ENCODE results near the gene CLASP2.

CLASP2 gene

DNA sequence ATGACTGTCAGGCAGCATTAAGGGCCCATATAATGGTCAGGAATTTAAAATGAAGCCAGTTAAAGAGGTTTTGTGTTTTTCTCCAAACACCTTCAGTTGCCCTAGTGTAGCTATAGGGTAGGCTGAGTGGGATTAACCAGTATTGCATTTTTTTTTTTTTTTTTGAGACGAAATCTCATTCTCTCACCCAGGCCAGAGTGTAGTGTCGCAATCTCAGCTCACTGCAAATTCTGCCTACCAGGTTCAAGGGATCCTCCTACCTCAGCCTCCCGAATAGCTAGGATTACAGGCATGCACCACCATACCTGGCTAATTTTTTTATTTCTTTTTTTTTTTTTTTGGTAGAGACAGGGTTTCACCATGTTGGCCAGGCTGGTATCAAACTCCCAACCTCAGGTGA is 7.0 kb downstream of the CLASP2 start:
- Histone ChIP-seq H3K27ac (ENCODE audit: low read depth, low read length) (no peak overlapping the region), H4K20me1 (ENCODE audit: low read depth, low read length) (no peaks in the 10 kb centered on the region), H3F3A (ENCODE audit: insufficient read depth) (no peaks in the 10 kb centered on the region; the same call in 1 of the 2 replicates), H3K4me3 (ENCODE audit: insufficient read depth, low read length, poor library complexity, severe bottlenecking) (no peak overlapping the region), H2AFZ (ENCODE audit: low read depth, low read length, severe bottlenecking) (no peak overlapping the region), H3K36me3 (ENCODE audit: low read length) (peaks cover 4% of the 10 kb centered on the region), H3K4me2 (ENCODE audit: low read depth, low read length, poor library complexity, severe bottlenecking) (no peak overlapping the region), H3K9me2 (replicated peaks; ENCODE audit: insufficient read depth, low read length) (no peaks in the 10 kb centered on the region), H3K79me2 (ENCODE audit: insufficient read depth, low read length) (peaks cover 96% of the 10 kb centered on the region), H3K9ac (ENCODE audit: low read length) (no peak overlapping the region), H3K27me3 (ENCODE audit: low read length) (no peaks in the 10 kb centered on the region), H3K9me3 (ENCODE audit: insufficient read depth, low read length) (no peaks in the 10 kb centered on the region)
- TF ChIP-seq EZH2phosphoT487 (conservative IDR thresholded peaks at IDR 0.05; ENCODE audit: low read length), result no peak
- TF ChIP-seq, protein P1, sequence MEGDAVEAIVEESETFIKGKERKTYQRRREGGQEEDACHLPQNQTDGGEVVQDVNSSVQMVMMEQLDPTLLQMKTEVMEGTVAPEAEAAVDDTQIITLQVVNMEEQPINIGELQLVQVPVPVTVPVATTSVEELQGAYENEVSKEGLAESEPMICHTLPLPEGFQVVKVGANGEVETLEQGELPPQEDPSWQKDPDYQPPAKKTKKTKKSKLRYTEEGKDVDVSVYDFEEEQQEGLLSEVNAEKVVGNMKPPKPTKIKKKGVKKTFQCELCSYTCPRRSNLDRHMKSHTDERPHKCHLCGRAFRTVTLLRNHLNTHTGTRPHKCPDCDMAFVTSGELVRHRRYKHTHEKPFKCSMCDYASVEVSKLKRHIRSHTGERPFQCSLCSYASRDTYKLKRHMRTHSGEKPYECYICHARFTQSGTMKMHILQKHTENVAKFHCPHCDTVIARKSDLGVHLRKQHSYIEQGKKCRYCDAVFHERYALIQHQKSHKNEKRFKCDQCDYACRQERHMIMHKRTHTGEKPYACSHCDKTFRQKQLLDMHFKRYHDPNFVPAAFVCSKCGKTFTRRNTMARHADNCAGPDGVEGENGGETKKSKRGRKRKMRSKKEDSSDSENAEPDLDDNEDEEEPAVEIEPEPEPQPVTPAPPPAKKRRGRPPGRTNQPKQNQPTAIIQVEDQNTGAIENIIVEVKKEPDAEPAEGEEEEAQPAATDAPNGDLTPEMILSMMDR (IDR thresholded peaks at IDR 0.05; ENCODE audit: insufficient read depth, low read length, poor library complexity, severe bottlenecking), result no peak

DNA sequence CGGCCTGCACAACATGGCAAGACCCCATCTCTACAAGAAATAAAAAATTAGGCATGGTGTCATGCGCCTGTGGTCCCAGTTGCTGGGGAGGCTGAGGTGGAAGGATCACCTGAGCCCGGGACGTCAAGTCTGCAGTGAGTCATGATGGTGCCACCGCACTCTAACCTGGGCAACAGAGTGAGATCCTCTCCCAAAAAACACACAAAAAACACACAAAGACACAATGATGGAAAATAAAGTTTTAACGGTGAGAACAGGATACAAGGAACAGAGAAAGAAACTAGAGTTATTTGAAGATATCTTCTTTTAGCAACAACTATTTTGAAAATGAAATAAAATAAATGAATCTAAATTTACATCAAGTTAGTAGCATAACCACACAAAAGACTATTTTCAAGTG is 12.0 kb downstream of the CLASP2 start:
- H3K4me3 ChIP-seq (ENCODE audit: insufficient read depth, low read length, poor library complexity, severe bottlenecking), result no peak overlapping the region
- H3K27ac ChIP-seq (ENCODE audit: low read depth, low read length), result no peak overlapping the region
- H3K36me3 ChIP-seq (ENCODE audit: low read length), result peaks cover 20% of the 10 kb centered on the region
- H3F3A ChIP-seq (ENCODE audit: insufficient read depth), result no peaks in the 10 kb centered on the region; the same call in 1 of the 2 replicates
- no peak overlapping the region for H3K9ac ChIP-seq (ENCODE audit: low read length)
- H3K9me3 ChIP-seq (ENCODE audit: insufficient read depth, low read length), result peaks cover 18% of the 10 kb centered on the region; the same call in 1 of the 2 replicates
- peaks cover 93% of the 10 kb centered on the region for H3K79me2 ChIP-seq (ENCODE audit: insufficient read depth, low read length)
- H3K9me2 ChIP-seq (replicated peaks; ENCODE audit: insufficient read depth, low read length), result no peaks in the 10 kb centered on the region
- TF ChIP-seq, protein P1 (IDR thresholded peaks at IDR 0.05; ENCODE audit: insufficient read depth, low read length, poor library complexity, severe bottlenecking), result no peak
- no peak for TF ChIP-seq EZH2phosphoT487 (conservative IDR thresholded peaks at IDR 0.05; ENCODE audit: low read length)
- no peak overlapping the region for H2AFZ ChIP-seq (ENCODE audit: low read depth, low read length, severe bottlenecking)
- no peaks in the 10 kb centered on the region for H3K27me3 ChIP-seq (ENCODE audit: low read length)
- H4K20me1 ChIP-seq (ENCODE audit: low read depth, low read length), result no peaks in the 10 kb centered on the region
- no peak overlapping the region for H3K4me2 ChIP-seq (ENCODE audit: low read depth, low read length, poor library complexity, severe bottlenecking)

DNA sequence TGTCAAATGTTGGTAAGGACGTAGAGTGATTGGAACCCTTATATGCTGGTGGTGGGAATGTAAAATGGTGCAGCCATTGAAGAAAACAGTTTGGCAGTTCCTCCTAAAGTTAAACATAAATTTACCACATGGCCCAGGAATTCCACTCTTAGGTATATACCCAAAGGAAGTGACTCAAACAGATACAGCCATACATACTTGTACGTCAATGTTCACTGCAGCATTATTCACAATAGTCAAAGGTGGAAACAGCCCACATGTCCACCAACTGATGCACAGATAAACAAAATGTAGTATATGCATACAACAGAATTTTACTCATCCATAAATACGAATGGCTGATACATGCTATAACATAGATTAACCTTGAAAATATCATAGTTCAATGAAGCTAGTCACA is 13.2 kb downstream of the CLASP2 start:
- H2AFZ ChIP-seq (ENCODE audit: low read depth, low read length, severe bottlenecking), result no peak overlapping the region
- peaks cover 24% of the 10 kb centered on the region for H3K36me3 ChIP-seq (ENCODE audit: low read length)
- no peak overlapping the region for H3K4me3 ChIP-seq (ENCODE audit: insufficient read depth, low read length, poor library complexity, severe bottlenecking)
- no peaks in the 10 kb centered on the region for H4K20me1 ChIP-seq (ENCODE audit: low read depth, low read length)
- no peak for TF ChIP-seq EZH2phosphoT487 (conservative IDR thresholded peaks at IDR 0.05; ENCODE audit: low read length)
- TF ChIP-seq, protein P1 (IDR thresholded peaks at IDR 0.05; ENCODE audit: insufficient read depth, low read length, poor library complexity, severe bottlenecking), result no peak
- peaks cover 20% of the 10 kb centered on the region; the same call in 1 of the 2 replicates for H3K9me3 ChIP-seq (ENCODE audit: insufficient read depth, low read length)
- H3K79me2 ChIP-seq (ENCODE audit: insufficient read depth, low read length), result peaks cover 93% of the 10 kb centered on the region
- H3K27me3 ChIP-seq (ENCODE audit: low read length), result no peaks in the 10 kb centered on the region
- no peak overlapping the region for H3K27ac ChIP-seq (ENCODE audit: low read depth, low read length)
- no peaks in the 10 kb centered on the region for H3K9me2 ChIP-seq (replicated peaks; ENCODE audit: insufficient read depth, low read length)
- H3K9ac ChIP-seq (ENCODE audit: low read length), result no peak overlapping the region
- H3K4me2 ChIP-seq (ENCODE audit: low read depth, low read length, poor library complexity, severe bottlenecking), result no peak overlapping the region
- H3F3A ChIP-seq (ENCODE audit: insufficient read depth), result no peaks in the 10 kb centered on the region; the same call in 1 of the 2 replicates

Data from SU-DHL-6 (cell line).